Nephron progenitor cell (in vitro differentiated cells): ENCODE results near the gene STARD8.
"Not testable (repeated sequence)": the region's sequence is repeated elsewhere in the genome, so short reads cannot be mapped to it uniquely, and the experiment has no call there.

Source experiments
- DNase-seq: peaks from one replicate; pipeline ENCODE4 v3.0.0; 2021
- H3K27ac Mint-ChIP-seq: 2 replicates; pipeline ENCODE4 v1.8.0; 2021; ENCODE audit warnings: mild to moderate bottlenecking, moderate library complexity, mixed read lengths
- H3K27me3 Mint-ChIP-seq: 2 replicates; pipeline ENCODE4 v1.8.0; 2021; ENCODE audit warnings: mild to moderate bottlenecking, low read depth, mixed read lengths; ENCODE audit not compliant: poor library complexity
- H3K36me3 Mint-ChIP-seq: 2 replicates; pipeline ENCODE4 v1.8.0; 2021; ENCODE audit warnings: low read depth, mixed read lengths
- H3K4me1 Mint-ChIP-seq: 2 replicates; pipeline ENCODE4 v1.8.0; 2021; ENCODE audit warnings: mixed read lengths
- H3K4me3 Mint-ChIP-seq: 2 replicates; pipeline ENCODE4 v1.8.0; 2021; ENCODE audit warnings: mild to moderate bottlenecking, moderate library complexity, mixed read lengths
- H3K9me3 Mint-ChIP-seq: 2 replicates; pipeline ENCODE4 v1.8.0; 2021; ENCODE audit warnings: mild to moderate bottlenecking, moderate library complexity, mixed read lengths
- TF ChIP-seq, protein P1 (sequence below): fragments of 200-600 bp; sonication (generic); IDR thresholded peaks from 2 replicates; pipeline ENCODE4 v1.5.0; 2021; ENCODE audit warnings: antibody characterized with exemption

Gene STARD8

DNA sequence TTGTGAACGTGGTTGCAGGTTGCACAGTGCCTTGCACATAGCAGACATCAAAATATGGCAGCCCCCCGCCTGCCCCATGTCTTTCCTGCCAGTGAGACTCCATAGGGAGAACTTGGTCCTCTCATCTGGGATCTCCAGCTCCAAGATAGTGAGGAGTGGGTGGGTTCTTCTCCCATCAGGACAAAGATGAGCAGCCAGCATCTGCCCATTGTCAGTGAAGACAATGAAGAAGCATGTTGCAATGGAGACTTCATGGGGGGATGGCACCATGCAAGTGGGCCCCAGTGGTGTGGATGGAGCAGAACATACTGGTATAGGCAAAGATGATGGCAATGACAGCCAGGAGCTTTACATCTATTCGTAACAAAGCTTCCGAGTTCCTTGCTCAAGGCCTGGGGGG lies 80.2 kb downstream of the STARD8 start:
- H3K4me1 Mint-ChIP-seq = no peaks in the 10 kb centered on the region
- no peak overlapping the region for H3K4me3 Mint-ChIP-seq
- peaks cover 35% of the 10 kb centered on the region for H3K9me3 Mint-ChIP-seq
- H3K27me3 Mint-ChIP-seq = peaks cover 2% of the 10 kb centered on the region
- H3K36me3 Mint-ChIP-seq = no peaks in the 10 kb centered on the region
- no peak for DNase-seq
- no peak overlapping the region for H3K27ac Mint-ChIP-seq
- TF ChIP-seq, protein P1, sequence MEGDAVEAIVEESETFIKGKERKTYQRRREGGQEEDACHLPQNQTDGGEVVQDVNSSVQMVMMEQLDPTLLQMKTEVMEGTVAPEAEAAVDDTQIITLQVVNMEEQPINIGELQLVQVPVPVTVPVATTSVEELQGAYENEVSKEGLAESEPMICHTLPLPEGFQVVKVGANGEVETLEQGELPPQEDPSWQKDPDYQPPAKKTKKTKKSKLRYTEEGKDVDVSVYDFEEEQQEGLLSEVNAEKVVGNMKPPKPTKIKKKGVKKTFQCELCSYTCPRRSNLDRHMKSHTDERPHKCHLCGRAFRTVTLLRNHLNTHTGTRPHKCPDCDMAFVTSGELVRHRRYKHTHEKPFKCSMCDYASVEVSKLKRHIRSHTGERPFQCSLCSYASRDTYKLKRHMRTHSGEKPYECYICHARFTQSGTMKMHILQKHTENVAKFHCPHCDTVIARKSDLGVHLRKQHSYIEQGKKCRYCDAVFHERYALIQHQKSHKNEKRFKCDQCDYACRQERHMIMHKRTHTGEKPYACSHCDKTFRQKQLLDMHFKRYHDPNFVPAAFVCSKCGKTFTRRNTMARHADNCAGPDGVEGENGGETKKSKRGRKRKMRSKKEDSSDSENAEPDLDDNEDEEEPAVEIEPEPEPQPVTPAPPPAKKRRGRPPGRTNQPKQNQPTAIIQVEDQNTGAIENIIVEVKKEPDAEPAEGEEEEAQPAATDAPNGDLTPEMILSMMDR = no peak

DNA sequence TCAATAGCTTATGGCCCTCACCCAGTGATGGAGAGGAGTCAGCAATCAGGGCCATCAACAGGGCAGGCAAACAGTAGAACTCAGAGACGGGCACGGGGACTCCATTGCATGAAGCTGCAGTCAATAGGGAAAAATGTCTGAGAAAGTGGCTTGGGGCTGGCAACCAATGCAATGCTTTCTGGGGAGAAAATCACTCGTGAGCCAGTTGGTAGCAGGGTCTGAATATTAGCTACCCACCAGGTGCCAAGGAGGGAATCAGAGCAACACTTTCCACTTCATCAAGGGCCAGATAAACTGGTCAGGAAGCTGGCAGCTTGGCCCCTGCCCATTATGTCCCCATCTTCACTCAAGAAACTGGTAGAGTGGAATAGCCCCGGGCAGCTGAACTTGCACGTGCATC lies 80.7 kb downstream of the STARD8 start:
- Mint-ChIP-seq H3K27ac (no peak overlapping the region), H3K4me1 (no peaks in the 10 kb centered on the region), H3K27me3 (peaks cover 2% of the 10 kb centered on the region), H3K36me3 (no peaks in the 10 kb centered on the region), H3K9me3 (peaks cover 35% of the 10 kb centered on the region), H3K4me3 (no peak overlapping the region)
- no peak for DNase-seq
- TF ChIP-seq, protein P1 = no peak

DNA sequence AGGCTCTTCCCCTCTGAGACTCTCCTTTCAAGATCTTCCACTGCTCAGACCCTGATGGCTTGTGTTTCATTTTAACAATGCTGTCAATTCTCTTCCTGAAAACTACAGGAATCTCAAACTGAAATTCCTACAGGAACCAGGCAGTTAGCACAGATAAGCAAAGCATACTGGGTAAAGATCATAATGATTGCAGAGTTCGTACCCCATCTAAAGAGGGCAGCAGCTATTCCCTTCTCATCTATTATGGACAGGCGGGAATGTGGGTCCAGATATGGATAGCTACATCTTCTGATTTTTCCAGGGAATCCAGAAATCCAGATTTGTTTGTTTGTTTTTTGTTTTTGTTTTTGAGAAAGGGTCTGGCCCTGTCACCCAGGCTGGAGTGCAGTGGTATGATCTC lies 83.8 kb downstream of the STARD8 start:
- Mint-ChIP-seq H3K4me3 (no peak overlapping the region), H3K27me3 (peaks cover 7% of the 10 kb centered on the region), H3K4me1 (no peaks in the 10 kb centered on the region), H3K27ac (no peak overlapping the region), H3K36me3 (no peaks in the 10 kb centered on the region), H3K9me3 (peaks cover 49% of the 10 kb centered on the region)
- TF ChIP-seq, protein P1 = no peak
- DNase-seq = no peak

DNA sequence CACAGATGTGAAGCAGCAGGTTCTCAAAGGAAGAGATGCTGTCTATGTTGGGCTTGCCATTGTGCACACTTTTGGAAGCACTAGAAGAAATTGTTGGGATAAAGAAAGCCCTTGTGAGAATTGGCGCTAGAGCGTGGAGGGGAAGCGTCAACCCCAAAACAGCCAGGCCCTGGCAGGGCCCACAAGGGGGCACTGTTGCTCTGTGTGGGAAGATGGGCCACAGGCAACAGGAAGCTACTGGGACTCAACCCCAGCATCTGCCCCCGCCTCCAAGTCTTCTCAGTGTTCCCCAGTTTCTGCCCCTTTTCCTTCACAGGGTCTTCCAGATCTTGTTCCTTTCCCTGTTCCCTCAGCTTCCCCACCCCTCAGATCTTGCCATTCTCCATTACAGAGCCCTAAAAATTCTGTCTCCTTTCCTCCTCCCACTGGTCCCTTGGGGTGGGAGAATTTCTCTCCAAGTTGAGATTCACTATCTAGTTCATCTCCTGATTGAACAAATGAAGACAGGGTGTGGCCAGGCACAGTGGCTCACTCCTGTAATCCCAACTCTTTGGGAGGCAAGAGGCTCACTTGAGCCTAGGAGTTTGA lies 85.5 kb downstream of the STARD8 start:
- Mint-ChIP-seq H3K4me1 (no peaks in the 10 kb centered on the region), H3K27ac (no peak overlapping the region), H3K36me3 (no peaks in the 10 kb centered on the region), H3K27me3 (peaks cover 9% of the 10 kb centered on the region), H3K9me3 (peaks cover 39% of the 10 kb centered on the region), H3K4me3 (no peak overlapping the region)
- peak; percentile 79 for DNase-seq
- TF ChIP-seq, protein P1 = peak; percentile 65

DNA sequence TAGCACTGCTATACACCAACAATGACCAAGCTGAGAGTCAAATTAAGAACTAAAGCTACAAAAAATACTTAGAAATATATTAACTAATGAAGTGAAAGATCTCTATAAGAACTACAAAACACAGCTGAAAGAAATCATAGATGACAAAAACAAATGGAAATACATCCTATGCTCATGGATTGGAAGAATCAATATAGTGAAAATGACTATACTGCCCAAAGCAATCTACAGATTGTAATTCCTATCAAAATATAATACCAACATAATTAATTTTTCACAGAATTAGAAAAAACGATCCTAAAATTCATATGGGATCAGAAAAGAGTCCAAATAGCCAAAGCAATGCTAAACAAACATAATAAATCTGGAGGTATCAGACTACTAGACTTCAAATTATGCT lies 87.8 kb downstream of the STARD8 start:
- no peak overlapping the region for H3K27ac Mint-ChIP-seq
- no peaks in the 10 kb centered on the region for H3K36me3 Mint-ChIP-seq
- peaks cover 50% of the 10 kb centered on the region for H3K9me3 Mint-ChIP-seq
- H3K27me3 Mint-ChIP-seq = peaks cover 8% of the 10 kb centered on the region
- TF ChIP-seq, protein P1 = no peak
- DNase-seq = no peak
- H3K4me1 Mint-ChIP-seq = no peaks in the 10 kb centered on the region
- no peak overlapping the region for H3K4me3 Mint-ChIP-seq

DNA sequence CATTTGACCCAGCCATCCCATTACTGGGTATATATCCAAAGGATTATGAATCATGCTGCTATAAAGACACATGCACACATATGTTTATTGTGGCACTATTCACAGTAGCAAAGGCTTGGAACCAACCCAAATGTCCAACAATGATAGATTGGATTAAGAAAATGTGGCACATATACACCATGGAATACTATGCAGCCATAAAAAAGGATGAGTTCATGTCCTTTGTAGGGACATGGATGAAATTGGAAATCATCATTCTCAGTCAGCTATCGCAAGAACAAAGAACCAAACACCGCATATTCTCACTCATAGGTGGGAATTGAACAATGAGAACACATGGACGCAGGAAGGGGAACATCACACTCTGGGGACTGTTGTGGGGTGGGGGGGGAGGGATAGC lies 94.4 kb downstream of the STARD8 start:
- DNase-seq, H3K27ac Mint-ChIP-seq, H3K36me3 Mint-ChIP-seq, H3K27me3 Mint-ChIP-seq, H3K4me3 Mint-ChIP-seq: not testable (repeated sequence)
- H3K9me3 Mint-ChIP-seq = peaks cover 28% of the 10 kb centered on the region
- H3K4me1 Mint-ChIP-seq = peaks cover 12% of the 10 kb centered on the region
